Karpas-422 (cell line): ENCODE measurements around the gene GRIFIN. TPM values are rescaled to one million over a fixed set of nuclear protein-coding genes. Genes with fewer than 3 reads are reported as not detected.

Experiments used
- DNase-seq: peaks from one replicate; pipeline ENCODE4 v3.0.0-alpha.2; 2015
- H2AFZ ChIP-seq: fragments of 200-600 bp; sonication (generic); 2 replicates; pipeline ENCODE4 v1.6.1; 2014; ENCODE audit warnings: antibody characterized with exemption, low read length, mixed read lengths
- H3K27ac ChIP-seq: fragments of 200-600 bp; sonication (generic); 2 replicates; pipeline ENCODE4 v1.5.1; 2014; ENCODE audit warnings: mild to moderate bottlenecking, low read length, moderate library complexity
- H3K27me3 ChIP-seq: fragments of 200-600 bp; sonication (generic); 2 replicates; pipeline ENCODE4 v1.6.1; 2014; ENCODE audit warnings: low read length, mixed read lengths
- H3K36me3 ChIP-seq: fragments of 200-600 bp; sonication (generic); 2 replicates; pipeline ENCODE4 v1.6.1; 2014; ENCODE audit warnings: low read length, mixed read lengths; ENCODE audit not compliant: insufficient read depth
- H3K4me1 ChIP-seq: fragments of 200-600 bp; sonication (generic); 2 replicates; pipeline ENCODE4 v1.6.1; 2014; ENCODE audit warnings: mild to moderate bottlenecking, low read length, mixed read lengths
- H3K4me2 ChIP-seq: fragments of 200-600 bp; sonication (generic); 2 replicates; pipeline ENCODE4 v1.6.1; 2014; ENCODE audit warnings: low read length, low read depth, mild to moderate bottlenecking; ENCODE audit not compliant: poor library complexity, severe bottlenecking
- H3K4me3 ChIP-seq: fragments of 200-600 bp; sonication (generic); 2 replicates; pipeline ENCODE4 v1.5.1; 2014; ENCODE audit warnings: mild to moderate bottlenecking, antibody characterized with exemption, low read length, mixed read lengths
- H3K79me2 ChIP-seq: fragments of 200-600 bp; sonication (generic); 2 replicates; pipeline ENCODE4 v1.6.1; 2014; ENCODE audit warnings: mild to moderate bottlenecking, low read length, mixed read lengths
- H3K9ac ChIP-seq: fragments of 200-600 bp; sonication (generic); 2 replicates; pipeline ENCODE4 v1.6.0; 2014; ENCODE audit warnings: low read length
- H3K9me2 ChIP-seq: fragments of 200-600 bp; sonication (generic), shearing (Covaris generic); replicated peaks from 2 replicates; pipeline ENCODE4 v1.6.0; 2014; ENCODE audit warnings: mild to moderate bottlenecking, low read length, moderate library complexity; ENCODE audit not compliant: insufficient read depth
- H3K9me3 ChIP-seq: fragments of 300-700, 200-600 bp; sonication (generic); 2 replicates; pipeline ENCODE4 v1.6.1; 2014; ENCODE audit warnings: low read length, mixed read lengths
- H4K20me1 ChIP-seq: fragments of 200-600 bp; sonication (generic); 2 replicates; pipeline ENCODE4 v1.6.1; 2014; ENCODE audit warnings: mild to moderate bottlenecking, antibody characterized with exemption, low read length, low read depth; ENCODE audit not compliant: insufficient read depth
- total RNA-seq: library from RNA; depleted of rRNA; stranded (reverse); fragments of >200 nt; shearing (Covaris generic); gene quantifications from 2 replicates; pipeline ENCODE4 v1.2.3, GENCODE V29; 2014; ENCODE audit warnings: low replicate concordance

Gene GRIFIN
- total RNA-seq, 1 experiment from 2014 or later = not detected

GRCh38 chr7:2437537-2438148, 38.6 kb downstream of the GRIFIN start:
- no peak overlapping the region for H3K4me3 ChIP-seq
- H3K9me3 ChIP-seq = no peaks in the 10 kb centered on the region
- H3K4me2 ChIP-seq = no peak overlapping the region
- H2AFZ ChIP-seq = no peak overlapping the region
- no peaks in the 10 kb centered on the region for H3K27me3 ChIP-seq
- DNase-seq = no peak
- no peaks in the 10 kb centered on the region for H3K4me1 ChIP-seq
- H3K36me3 ChIP-seq = no peaks in the 10 kb centered on the region
- H3K9ac ChIP-seq = no peak overlapping the region
- no peak overlapping the region for H3K27ac ChIP-seq
- H3K79me2 ChIP-seq = no peaks in the 10 kb centered on the region
- H3K9me2 ChIP-seq = no peaks in the 10 kb centered on the region
- H4K20me1 ChIP-seq = no peaks in the 10 kb centered on the region

GRCh38 chr7:2437136-2437535, 39.1 kb downstream of the GRIFIN start:
- Histone ChIP-seq H3K27me3 (no peaks in the 10 kb centered on the region), H3K36me3 (no peaks in the 10 kb centered on the region), H3K9me2 (no peaks in the 10 kb centered on the region), H2AFZ (no peak overlapping the region), H3K4me2 (no peak overlapping the region), H4K20me1 (no peaks in the 10 kb centered on the region), H3K9ac (no peak overlapping the region), H3K4me1 (no peaks in the 10 kb centered on the region), H3K4me3 (no peak overlapping the region), H3K27ac (no peak overlapping the region), H3K79me2 (no peaks in the 10 kb centered on the region), H3K9me3 (no peaks in the 10 kb centered on the region)
- no peak for DNase-seq

GRCh38 chr7:2436341-2437104, 39.7 kb downstream of the GRIFIN start:
- no peaks in the 10 kb centered on the region for H3K9me3 ChIP-seq
- H3K9ac ChIP-seq = no peak overlapping the region
- no peak overlapping the region for H3K27ac ChIP-seq
- no peak overlapping the region for H3K4me3 ChIP-seq
- H2AFZ ChIP-seq = no peak overlapping the region
- no peak for DNase-seq
- no peaks in the 10 kb centered on the region for H4K20me1 ChIP-seq
- H3K79me2 ChIP-seq = no peaks in the 10 kb centered on the region
- H3K36me3 ChIP-seq = no peaks in the 10 kb centered on the region
- no peaks in the 10 kb centered on the region for H3K27me3 ChIP-seq
- no peaks in the 10 kb centered on the region for H3K9me2 ChIP-seq
- H3K4me2 ChIP-seq = no peak overlapping the region
- no peaks in the 10 kb centered on the region for H3K4me1 ChIP-seq

- H3K9me3 ChIP-seq = no peaks in the 10 kb centered on the region
- H3K27ac ChIP-seq = no peak overlapping the region
- no peak overlapping the region for H3K4me2 ChIP-seq
- H3K79me2 ChIP-seq = no peaks in the 10 kb centered on the region
- no peak for DNase-seq
- H2AFZ ChIP-seq = no peak overlapping the region
- H3K27me3 ChIP-seq = no peaks in the 10 kb centered on the region
- H3K9ac ChIP-seq = no peak overlapping the region
- H4K20me1 ChIP-seq = no peaks in the 10 kb centered on the region
- no peaks in the 10 kb centered on the region for H3K4me1 ChIP-seq
- H3K4me3 ChIP-seq = no peak overlapping the region
- H3K36me3 ChIP-seq = no peaks in the 10 kb centered on the region
- no peaks in the 10 kb centered on the region for H3K9me2 ChIP-seq
Measured at GRCh38 chr7:2435146-2435545, 41.1 kb downstream of the GRIFIN start.

DNA sequence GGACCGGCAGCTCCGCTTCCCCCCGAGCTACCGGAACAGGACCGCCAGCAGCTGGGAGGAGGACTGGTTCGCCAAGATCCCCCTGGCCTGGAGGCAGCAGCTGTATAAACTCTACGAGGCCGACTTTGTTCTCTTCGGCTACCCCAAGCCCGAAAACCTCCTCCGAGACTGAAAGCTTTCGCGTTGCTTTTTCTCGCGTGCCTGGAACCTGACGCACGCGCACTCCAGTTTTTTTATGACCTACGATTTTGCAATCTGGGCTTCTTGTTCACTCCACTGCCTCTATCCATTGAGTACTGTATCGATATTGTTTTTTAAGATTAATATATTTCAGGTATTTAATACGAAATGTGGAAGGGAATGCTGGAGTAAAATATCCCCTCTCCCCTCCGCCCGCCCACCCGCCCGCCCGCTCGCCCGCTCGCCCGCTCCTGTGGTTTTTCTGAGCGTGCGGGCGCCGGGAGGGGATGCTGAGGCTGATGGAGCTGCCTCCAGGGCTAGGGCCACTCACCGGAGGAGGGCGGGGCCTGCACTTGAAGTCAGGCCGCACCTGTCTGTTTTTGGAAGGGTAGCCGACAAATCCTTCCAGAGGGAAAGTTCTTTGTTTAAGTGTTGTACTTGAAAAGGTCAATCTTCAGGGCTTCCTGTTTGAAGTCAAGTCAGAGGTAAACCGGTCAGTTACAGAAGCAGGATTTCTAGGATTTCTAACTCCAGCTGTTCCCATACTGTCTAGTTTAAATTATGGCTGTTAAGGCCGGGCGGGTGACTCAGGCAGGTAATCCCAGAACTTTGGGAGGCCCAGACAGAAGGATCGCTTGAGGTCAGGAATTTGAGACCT, 42.3 kb downstream of the GRIFIN start:
- H2AFZ ChIP-seq = no peak overlapping the region
- H3K4me2 ChIP-seq = no peak overlapping the region
- H3K4me1 ChIP-seq = no peaks in the 10 kb centered on the region
- DNase-seq = no peak
- H3K36me3 ChIP-seq = no peaks in the 10 kb centered on the region
- H3K27ac ChIP-seq = no peak overlapping the region
- H3K9ac ChIP-seq = no peak overlapping the region
- no peaks in the 10 kb centered on the region for H3K9me2 ChIP-seq
- H3K27me3 ChIP-seq = no peaks in the 10 kb centered on the region
- H3K9me3 ChIP-seq = no peaks in the 10 kb centered on the region
- no peaks in the 10 kb centered on the region for H3K79me2 ChIP-seq
- H3K4me3 ChIP-seq = no peak overlapping the region
- no peaks in the 10 kb centered on the region for H4K20me1 ChIP-seq

GRCh38 chr7:2432910-2433712, 43.1 kb downstream of the GRIFIN start:
- no peaks in the 10 kb centered on the region for H3K79me2 ChIP-seq
- H3K9me3 ChIP-seq = no peaks in the 10 kb centered on the region
- H3K27ac ChIP-seq = no peak overlapping the region
- no peaks in the 10 kb centered on the region for H3K36me3 ChIP-seq
- no peaks in the 10 kb centered on the region for H4K20me1 ChIP-seq
- no peak overlapping the region for H2AFZ ChIP-seq
- H3K4me1 ChIP-seq = no peaks in the 10 kb centered on the region
- no peaks in the 10 kb centered on the region for H3K27me3 ChIP-seq
- no peak overlapping the region for H3K9ac ChIP-seq
- H3K4me2 ChIP-seq = no peak overlapping the region
- H3K9me2 ChIP-seq = no peaks in the 10 kb centered on the region
- H3K4me3 ChIP-seq = no peak overlapping the region
- no peak for DNase-seq

DNA sequence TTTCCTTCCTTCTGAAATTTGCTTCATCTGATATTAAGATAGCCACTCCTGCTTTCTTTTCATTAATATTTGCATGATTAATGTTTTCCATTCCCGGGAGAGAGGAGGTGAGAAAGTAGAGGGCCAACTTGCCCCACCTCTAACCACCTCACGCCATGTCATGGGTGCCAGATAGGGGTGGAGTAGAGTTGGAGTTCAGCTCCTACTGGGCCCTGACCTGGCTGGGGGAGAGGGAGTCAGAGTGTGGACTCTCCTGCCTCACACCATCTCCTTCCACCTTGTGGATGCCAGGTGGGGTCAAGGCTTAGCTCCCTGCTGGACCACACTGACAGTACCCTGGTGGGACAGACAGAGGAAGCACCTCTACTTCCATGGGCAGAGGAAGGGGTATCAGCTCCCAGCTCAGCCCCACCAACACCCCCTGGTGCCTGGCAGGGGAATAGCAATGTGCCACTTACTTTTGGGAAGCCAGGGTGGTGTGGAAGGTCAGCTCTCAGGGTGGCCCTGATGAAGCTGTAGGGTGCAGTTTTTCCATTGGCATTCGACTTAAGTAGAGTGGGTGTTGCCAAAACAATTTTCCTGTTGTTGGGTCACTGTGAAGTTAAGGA, 44.8 kb downstream of the GRIFIN start:
- Histone ChIP-seq H3K36me3 (no peaks in the 10 kb centered on the region), H3K9me3 (no peaks in the 10 kb centered on the region), H3K9ac (no peak overlapping the region), H3K9me2 (no peaks in the 10 kb centered on the region), H4K20me1 (no peaks in the 10 kb centered on the region), H3K4me2 (no peak overlapping the region), H3K27me3 (no peaks in the 10 kb centered on the region), H3K4me1 (no peaks in the 10 kb centered on the region), H3K27ac (no peak overlapping the region), H3K79me2 (no peaks in the 10 kb centered on the region), H2AFZ (no peak overlapping the region), H3K4me3 (no peak overlapping the region)
- peak; percentile 77 for DNase-seq
